Adipose tissue (tissue), 3 donors: ENCODE results near the gene TMEM184C. TPM values are rescaled to one million over a fixed set of nuclear protein-coding genes. Genes with fewer than 3 reads are reported as not detected.

ENCODE experiments used
- H3K27ac ChIP-seq: one replicate; pipeline ENCODE4 v1.5.1; 2013; ENCODE audit warnings: low read depth, low read length
- WGBS, 3 donors: extraction: QIAGEN DNeasy Blood & Tissue Kit; methylation state at CpG; one replicate each; pipeline ENCODE4 v1.1.7; 2013; 5-methylcytosine and 5-hydroxymethylcytosine counted together
- polyA plus RNA-seq, 3 donors: library from polyadenylated mRNA; stranded (reverse); fragments of 200-250 nt; gene quantifications; one replicate each; pipeline ENCODE4 v1.2.3, GENCODE V29; 2013
- donor health status: healthy with polysubstance abuse.
- donor health status: Bipolar disorder and iron deficiency.
- donor health status: healthy.

Gene TMEM184C
- polyA plus RNA-seq, 3 donors = 7.8 to 12.0 (median 9.0) TPM

- no peak overlapping the region for H3K27ac ChIP-seq
- 76 to 81% (median 79%) methylated on average over 2 of the region's 2 CpGs for WGBS, 3 donors
Observed at GRCh38 chr4:147638942-147639341, 21.7 kb downstream of the TMEM184C start.

- no peak overlapping the region for H3K27ac ChIP-seq
Observed at GRCh38 chr4:147639388-147639787, 22.2 kb downstream of the TMEM184C start.

- H3K27ac ChIP-seq = no peak overlapping the region
- WGBS, 3 donors = 94 to 100% (median 100%) methylated on average over 1 of the region's 1 CpG
Observed at GRCh38 chr4:147640331-147640730, 23.1 kb downstream of the TMEM184C start.

GRCh38 chr4:147643616-147644015, 26.4 kb downstream of the TMEM184C start:
- H3K27ac ChIP-seq = no peak overlapping the region
- 97 to 100% (median 98%) methylated on average over 1 of the region's 1 CpG for WGBS, 3 donors

- no peak overlapping the region for H3K27ac ChIP-seq
Observed at GRCh38 chr4:147644471-147644870, 27.3 kb downstream of the TMEM184C start.

GRCh38 chr4:147645099-147645498, 27.9 kb downstream of the TMEM184C start:
- H3K27ac ChIP-seq = no peak overlapping the region

More at GRCh38 chr4:147644471-147644870, 27.3 kb downstream of the TMEM184C start:
- WGBS, 3 donors = 41 to 97% (median 74%) methylated on average over 3 of the region's 3 CpGs

GRCh38 chr4:147648656-147649055, 31.5 kb downstream of the TMEM184C start:
- H3K27ac ChIP-seq = no peak overlapping the region

GRCh38 chr4:147651563-147651962, 34.4 kb downstream of the TMEM184C start:
- H3K27ac ChIP-seq = no peak overlapping the region
- WGBS, 3 donors = 90 to 100% (median 97%) methylated on average over 1 of the region's 1 CpG

GRCh38 chr4:147655639-147656038, 38.4 kb downstream of the TMEM184C start:
- no peak overlapping the region for H3K27ac ChIP-seq
- 97 to 98% (median 97%) methylated on average over 2 of the region's 2 CpGs for WGBS, 3 donors

GRCh38 chr4:147658501-147658900, 41.3 kb downstream of the TMEM184C start:
- H3K27ac ChIP-seq = no peak overlapping the region
- 93 to 95% (median 94%) methylated on average over 4 of the region's 4 CpGs for WGBS, 3 donors

- 74 to 96% (median 91%) methylated on average over 4 of the region's 4 CpGs for WGBS, 3 donors
- no peak overlapping the region for H3K27ac ChIP-seq
Observed at GRCh38 chr4:147674073-147674472, 56.9 kb downstream of the TMEM184C start.

GRCh38 chr4:147674496-147674895, 57.3 kb downstream of the TMEM184C start:
- 72 to 100% (median 83%) methylated on average over 1 of the region's 1 CpG for WGBS, 3 donors
- H3K27ac ChIP-seq = no peak overlapping the region

GRCh38 chr4:147678106-147678505, 60.9 kb downstream of the TMEM184C start:
- no peak overlapping the region for H3K27ac ChIP-seq
- 72 to 78% (median 78%) methylated on average over 5 of the region's 5 CpGs for WGBS, 3 donors

GRCh38 chr4:147678796-147679549, 61.8 kb downstream of the TMEM184C start:
- 91 to 94% (median 94%) methylated on average over 12 of the region's 12 CpGs for WGBS, 3 donors
- no peak overlapping the region for H3K27ac ChIP-seq

- no peak overlapping the region for H3K27ac ChIP-seq
- whole genome bisulfite sequencing, 3 donors = 52 to 74% (median 71%) methylated on average over 3 of the region's 3 CpGs
Observed at GRCh38 chr4:147682755-147683154, 65.6 kb downstream of the TMEM184C start.

GRCh38 chr4:147683188-147683591, 66.0 kb downstream of the TMEM184C start:
- 2 to 3% (median 2%) methylated on average over 10 of the region's 10 CpGs for WGBS, 3 donors
- no peak overlapping the region for H3K27ac ChIP-seq

- 0 to 1% (median 1%) methylated on average over 69 of the region's 69 CpGs for WGBS, 3 donors
- no peak within 1 kb of the TSS for H3K27ac ChIP-seq
Observed at GRCh38 chr4:147683717-147684700, 66.8 kb downstream of the TMEM184C start, which contains the start of gene PRMT9. Gene PRMT9 (minus strand): TSS chr4:147684163. CDS start chr4:147683987, 176 bp downstream.

GRCh38 chr4:147689067-147689466, 71.9 kb downstream of the TMEM184C start:
- H3K27ac ChIP-seq = no peak overlapping the region
- 42 to 65% (median 44%) methylated on average over 4 of the region's 4 CpGs for WGBS, 3 donors

GRCh38 chr4:147691820-147692219, 74.6 kb downstream of the TMEM184C start:
- H3K27ac ChIP-seq = no peak overlapping the region
- whole genome bisulfite sequencing, 3 donors = 85 to 92% (median 87%) methylated on average over 2 of the region's 2 CpGs
